GM18858 (cell line): ENCODE measurements around the gene INMT.

ENCODE experiments used
- ATAC-seq: cut with Tn5 transposase; IDR thresholded peaks from one replicate; pipeline ENCODE4 v1.9.1; 2021; ENCODE audit not compliant: unreplicated experiment

The INMT gene

GRCh38 chr7:30750683-30751650 is 968 bp upstream of the INMT start:
- ATAC-seq, result no peak

- ATAC-seq, result no peak
Observed at GRCh38 chr7:30752484-30752883, 549 bp downstream of the INMT start.

GRCh38 chr7:30752979-30753378 is 1.0 kb downstream of the INMT start:
- ATAC-seq, result no peak

- no peak for ATAC-seq
Observed at GRCh38 chr7:30754315-30754877, 2.5 kb downstream of the INMT start.

- no peak for ATAC-seq
Observed at GRCh38 chr7:30755384-30756154, 3.6 kb downstream of the INMT start.

- no peak for ATAC-seq
Observed at GRCh38 chr7:30757342-30757692, 5.4 kb downstream of the INMT start.

- ATAC-seq, result no peak
Observed at GRCh38 chr7:30760514-30761213, 8.7 kb downstream of the INMT start.

GRCh38 chr7:30761214-30762156 is 9.6 kb downstream of the INMT start:
- ATAC-seq, result no peak

GRCh38 chr7:30764030-30764975 is 12.4 kb downstream of the INMT start:
- ATAC-seq, result peak; percentile 86

GRCh38 chr7:30765408-30765807 is 13.5 kb downstream of the INMT start:
- no peak for ATAC-seq

GRCh38 chr7:30770845-30771173 is 18.9 kb downstream of the INMT start:
- ATAC-seq, result no peak

GRCh38 chr7:30771174-30771879 is 19.4 kb downstream of the INMT start, which contains the start of gene MINDY4:
Gene MINDY4, plus strand, starts transcription at chr7:30771417. Its CDS starts 77 bp downstream, at chr7:30771494.
- ATAC-seq, result peak; percentile 67

- ATAC-seq, result peak; percentile 39
Observed at GRCh38 chr7:30771880-30772425, 20.0 kb downstream of the INMT start.

GRCh38 chr7:30772984-30773383 is 21.0 kb downstream of the INMT start:
- no peak for ATAC-seq

- no peak for ATAC-seq
Observed at GRCh38 chr7:30775992-30776391, 24.1 kb downstream of the INMT start.

GRCh38 chr7:30776971-30777370 is 25.0 kb downstream of the INMT start:
- ATAC-seq, result no peak

GRCh38 chr7:30778255-30779025 is 26.5 kb downstream of the INMT start:
- no peak for ATAC-seq
